Right ventricle myocardium inferior (tissue), 1 donor: ENCODE results near the gene PLK3. TPM values are rescaled to one million over a fixed set of nuclear protein-coding genes. Genes with fewer than 3 reads are reported as not detected.
"Not testable (repeated sequence)": the region's sequence is repeated elsewhere in the genome, so short reads cannot be mapped to it uniquely, and the experiment has no call there.

Source experiments
- ATAC-seq: fragments of 200-7000 bp; cut with Tn5 transposase; one replicate; pipeline ENCODE4 v1.9.1; 2020; ENCODE audit warnings: mild to moderate bottlenecking, moderate library complexity
- DNase-seq: peaks from one replicate; pipeline ENCODE4 v3.0.0; 2021; ENCODE audit errors: missing footprints
- intact Hi-C: fragments of 100-400 bp; cut with DNase I; formaldehyde crosslinking; loops from one replicate; pipeline ENCODE4 v1.11.0; 2022
- total RNA-seq: library from RNA; stranded (reverse); fragmentation: NEBNext Ultra II Directional; extraction: Animal tissue kit (Norgen Biotek cat#: 25700); gene quantifications from one replicate; pipeline ENCODE4 v1.2.1, GENCODE V29; 2021
- donor health status: DM: no; HTN: yes; CAD: no; lungs with severe emphysema.

The PLK3 gene
- total RNA-seq, 1 donor from 2014 or later: 6.4 TPM

GRCh38 chr1:44806025-44806703 lies 6.0 kb downstream of the PLK3 start:
- DNase-seq (peak; percentile 61), ATAC-seq (no peak)
- intact Hi-C loops: loop anchor here (10.0 kb wide), 1 partner anchor 779 kb away; the partner anchor contains the start of gene NASP

GRCh38 chr1:44806704-44807363 lies 6.7 kb downstream of the PLK3 start, which contains the start of gene DYNLT4:
Gene DYNLT4, minus strand, starts transcription at chr1:44807351. Its CDS starts 683 bp downstream, at chr1:44806668.
- intact Hi-C loops: loop anchor here (10.0 kb wide), 1 partner anchor 778 kb away; the partner anchor contains the start of gene NASP
- ATAC-seq (no peak), DNase-seq (no peak)

GRCh38 chr1:44807364-44808062 lies 7.3 kb downstream of the PLK3 start:
- DNase-seq: peak; percentile 99
- peak; percentile 89 for ATAC-seq
- intact Hi-C loops: loop anchor here (10.0 kb wide), 1 partner anchor 777 kb away; the partner anchor contains the start of gene NASP

- peak; percentile 64 for ATAC-seq
- intact Hi-C loops: loop anchor here (10.0 kb wide), 1 partner anchor 777 kb away; the partner anchor contains the start of gene NASP
Observed at GRCh38 chr1:44808063-44808937, 8.1 kb downstream of the PLK3 start, which contains the start of gene BTBD19. Gene BTBD19, plus strand, starts transcription at chr1:44808523. Its CDS starts 298 bp downstream, at chr1:44808821.

GRCh38 chr1:44808938-44809917 lies 9.1 kb downstream of the PLK3 start:
- peak; percentile 82 for DNase-seq
- intact Hi-C loops: loop anchor here (10.0 kb wide), 1 partner anchor 776 kb away; the partner anchor contains the start of gene NASP
- no peak for ATAC-seq

More at GRCh38 chr1:44808063-44808937, 8.1 kb downstream of the PLK3 start, which contains the start of gene BTBD19:
- peak; percentile 92 for DNase-seq

- intact Hi-C loops: no loop called here
Observed at GRCh38 chr1:44810101-44810761, 10.1 kb downstream of the PLK3 start.

GRCh38 chr1:44810762-44811105 lies 10.6 kb downstream of the PLK3 start:
- intact Hi-C loops, ATAC-seq, DNase-seq: not testable (repeated sequence)

More at GRCh38 chr1:44810101-44810761, 10.1 kb downstream of the PLK3 start:
- peak; percentile 87 for DNase-seq
- ATAC-seq: no peak

GRCh38 chr1:44811234-44811633 lies 11.1 kb downstream of the PLK3 start:
- no peak for ATAC-seq
- intact Hi-C loops: no loop called here
- no peak for DNase-seq

GRCh38 chr1:44812822-44813543 lies 12.8 kb downstream of the PLK3 start:
- DNase-seq (no peak), ATAC-seq (peak; percentile 6)
- intact Hi-C loops: no loop called here

- ATAC-seq, intact Hi-C loops: not testable (repeated sequence)
- DNase-seq: peak; percentile 31
Observed at GRCh38 chr1:44815926-44816325, 15.7 kb downstream of the PLK3 start.

- intact Hi-C loops: no loop called here
- no peak for DNase-seq
- no peak for ATAC-seq
Observed at GRCh38 chr1:44817307-44817706, 17.1 kb downstream of the PLK3 start.

- no peak for ATAC-seq
- intact Hi-C loops: loop anchor here (2.0 kb wide), 1 partner anchor 17 kb away; the partner anchor contains the start of gene PLK3
- DNase-seq: no peak
Observed at GRCh38 chr1:44817771-44818495, 17.8 kb downstream of the PLK3 start.

GRCh38 chr1:44819196-44819607 lies 19.0 kb downstream of the PLK3 start:
- intact Hi-C loops: loop anchor here (2.0 kb wide), 1 partner anchor 18 kb away; the partner anchor contains the start of gene PLK3
- peak; percentile 18 for ATAC-seq

GRCh38 chr1:44819608-44820327 lies 19.6 kb downstream of the PLK3 start:
- intact Hi-C loops: loop anchor here (2.0 kb wide), 1 partner anchor 19 kb away; the partner anchor contains the start of gene PLK3
- ATAC-seq (peak; percentile 92), DNase-seq (peak; percentile 89)

More at GRCh38 chr1:44819196-44819607, 19.0 kb downstream of the PLK3 start:
- no peak for DNase-seq
